ENCODE data around the gene AGTRAP.

DNA sequence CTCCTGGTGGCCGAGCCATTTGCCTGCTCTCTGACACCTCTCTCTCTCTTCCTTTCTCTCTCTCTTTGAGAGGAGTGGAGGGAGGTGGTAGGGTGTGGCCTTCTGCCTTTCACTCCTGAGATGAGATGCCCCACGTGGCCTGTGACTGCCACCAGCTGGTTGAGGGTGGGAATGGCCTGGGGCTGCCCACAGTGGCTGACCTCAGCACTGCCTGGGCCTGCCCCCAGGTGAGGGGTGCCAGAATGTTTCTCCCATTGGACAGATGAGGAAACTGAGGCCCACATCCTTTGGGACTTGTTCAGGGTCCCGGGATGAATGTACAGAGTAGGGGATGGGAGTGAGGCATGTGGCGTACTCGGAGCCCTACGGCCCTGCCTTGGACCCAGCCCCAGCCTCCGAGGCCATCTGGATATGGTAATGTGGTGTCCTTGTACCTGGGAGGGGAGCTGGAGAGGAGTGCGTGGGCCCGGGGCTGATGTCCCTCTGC lies 13.3 kb downstream of the AGTRAP start:
- TF ChIP-seq POLR2A (IDR thresholded peaks at IDR 0.05), result no peak
- TF ChIP-seq, protein P1, sequence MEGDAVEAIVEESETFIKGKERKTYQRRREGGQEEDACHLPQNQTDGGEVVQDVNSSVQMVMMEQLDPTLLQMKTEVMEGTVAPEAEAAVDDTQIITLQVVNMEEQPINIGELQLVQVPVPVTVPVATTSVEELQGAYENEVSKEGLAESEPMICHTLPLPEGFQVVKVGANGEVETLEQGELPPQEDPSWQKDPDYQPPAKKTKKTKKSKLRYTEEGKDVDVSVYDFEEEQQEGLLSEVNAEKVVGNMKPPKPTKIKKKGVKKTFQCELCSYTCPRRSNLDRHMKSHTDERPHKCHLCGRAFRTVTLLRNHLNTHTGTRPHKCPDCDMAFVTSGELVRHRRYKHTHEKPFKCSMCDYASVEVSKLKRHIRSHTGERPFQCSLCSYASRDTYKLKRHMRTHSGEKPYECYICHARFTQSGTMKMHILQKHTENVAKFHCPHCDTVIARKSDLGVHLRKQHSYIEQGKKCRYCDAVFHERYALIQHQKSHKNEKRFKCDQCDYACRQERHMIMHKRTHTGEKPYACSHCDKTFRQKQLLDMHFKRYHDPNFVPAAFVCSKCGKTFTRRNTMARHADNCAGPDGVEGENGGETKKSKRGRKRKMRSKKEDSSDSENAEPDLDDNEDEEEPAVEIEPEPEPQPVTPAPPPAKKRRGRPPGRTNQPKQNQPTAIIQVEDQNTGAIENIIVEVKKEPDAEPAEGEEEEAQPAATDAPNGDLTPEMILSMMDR (IDR thresholded peaks at IDR 0.05 in 8 of 11, conservative IDR thresholded peaks at IDR 0.05 in 3 of 11), result peak; percentile 45 to 90 (median 68)
- TF ChIP-seq POLR2AphosphoS5 (IDR thresholded peaks at IDR 0.05), result peak in 2 of 3 donors; percentile 36 to 61
